Ascending aorta (tissue), 2 donors: ENCODE data around the gene CERS5. TPM values are rescaled to one million over a fixed set of nuclear protein-coding genes. Genes with fewer than 3 reads are reported as not detected.
A peak's percentile ranks its signal among the peaks of the same experiment; 100 is the strongest.

Experiments
- DNase-seq, 2 donors: peaks; one replicate each; pipeline ENCODE4 v3.0.0-alpha.2; 2019; ENCODE audit warnings: low spot score in 2 of 2
- H3K27ac ChIP-seq, 2 donors: fragments of 200-600 bp; sonication (generic); one replicate each; pipeline ENCODE4 v1.5.1; 2016 to 2017; ENCODE audit warnings: mild to moderate bottlenecking in 1 of 2
- H3K27me3 ChIP-seq: fragments of 200-600 bp; sonication (generic); one replicate; pipeline ENCODE4 v1.5.1; 2017
- H3K36me3 ChIP-seq, 2 donors: fragments of 200-600 bp; sonication (generic); one replicate each; pipeline ENCODE4 v1.5.1; 2016
- H3K4me1 ChIP-seq, 2 donors: fragments of 200-600 bp; sonication (generic); one replicate each; pipeline ENCODE4 v1.5.1; 2016 to 2017; ENCODE audit warnings: mild to moderate bottlenecking in 1 of 2
- H3K4me3 ChIP-seq, 2 donors: fragments of 200-600 bp; sonication (generic); one replicate each; pipeline ENCODE4 v1.5.1; 2016 to 2017; ENCODE audit warnings: mild to moderate bottlenecking in 1 of 2
- H3K9me3 ChIP-seq, 2 donors: fragments of 200-600 bp; sonication (generic); one replicate each; pipeline ENCODE4 v1.5.1; 2016
- intact Hi-C: fragments of 100-400 bp; cut with DNase I; formaldehyde crosslinking; loops from one replicate; pipeline ENCODE4 v1.15.1; 2023
- total RNA-seq: library from RNA; depleted of rRNA; stranded (reverse); fragments of >200 nt; gene quantifications from one replicate; pipeline ENCODE4 v1.1.0, GENCODE V29; 2016
- TF ChIP-seq, protein P1 (sequence below), 3 experiments: fragments of 200-600 bp in 2 of 3; fragments of 450-650 bp in 1 of 3; sonication (generic) in 2 of 3; IDR thresholded peaks; one replicate each; pipeline ENCODE4 v1.5.1; 2016 to 2019; ENCODE audit warnings: antibody characterized with exemption in 3 of 3, mild to moderate bottlenecking in 1 of 3, moderate library complexity in 1 of 3

Gene CERS5
- total RNA-seq, 1 donor from 2014 or later, result 29.7 TPM

DNA sequence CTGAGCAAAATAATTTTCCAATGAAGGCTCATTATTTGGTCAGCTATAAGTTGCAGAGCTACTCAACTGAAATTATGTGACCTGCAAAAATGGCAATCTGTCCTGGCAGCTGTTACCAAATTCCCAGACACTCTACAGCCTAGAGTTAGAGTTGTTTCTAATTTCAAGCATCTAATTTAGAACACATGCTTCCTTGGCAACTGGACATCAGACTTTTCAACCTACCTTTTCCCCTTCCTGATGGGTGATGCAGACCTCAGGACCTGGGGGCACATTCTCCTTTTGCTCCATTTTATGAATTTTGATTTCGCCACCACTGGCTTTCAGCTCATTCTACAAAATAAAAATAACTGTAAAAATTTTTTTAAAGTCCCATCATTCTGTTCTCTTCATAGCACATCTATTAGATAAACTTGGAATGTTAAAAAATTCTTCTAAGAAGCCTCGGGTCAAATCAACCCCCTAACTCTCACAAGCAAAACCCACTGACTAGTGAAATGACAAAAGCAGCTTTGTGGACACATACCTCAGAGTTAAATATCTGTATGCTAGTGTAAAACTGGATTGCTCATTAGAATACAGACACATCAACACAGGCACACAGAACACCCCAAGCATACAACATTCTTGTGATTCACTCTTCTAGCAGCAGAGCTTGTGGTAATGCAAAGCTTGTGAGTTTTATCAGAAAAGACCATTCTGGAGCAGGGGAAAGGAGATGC, 33.5 kb upstream of the CERS5 start:
- H3K4me3 ChIP-seq, result no peak overlapping the region
- intact Hi-C loops, result no loop called here
- peaks cover 60 to 92% of the 10 kb centered on the region in 2 donors for H3K36me3 ChIP-seq
- H3K27ac ChIP-seq, result no peak overlapping the region
- no peak for DNase-seq
- no peaks in the 10 kb centered on the region for H3K9me3 ChIP-seq
- no peaks in the 10 kb centered on the region for H3K4me1 ChIP-seq
- no peaks in the 10 kb centered on the region for H3K27me3 ChIP-seq
- TF ChIP-seq, protein P1, sequence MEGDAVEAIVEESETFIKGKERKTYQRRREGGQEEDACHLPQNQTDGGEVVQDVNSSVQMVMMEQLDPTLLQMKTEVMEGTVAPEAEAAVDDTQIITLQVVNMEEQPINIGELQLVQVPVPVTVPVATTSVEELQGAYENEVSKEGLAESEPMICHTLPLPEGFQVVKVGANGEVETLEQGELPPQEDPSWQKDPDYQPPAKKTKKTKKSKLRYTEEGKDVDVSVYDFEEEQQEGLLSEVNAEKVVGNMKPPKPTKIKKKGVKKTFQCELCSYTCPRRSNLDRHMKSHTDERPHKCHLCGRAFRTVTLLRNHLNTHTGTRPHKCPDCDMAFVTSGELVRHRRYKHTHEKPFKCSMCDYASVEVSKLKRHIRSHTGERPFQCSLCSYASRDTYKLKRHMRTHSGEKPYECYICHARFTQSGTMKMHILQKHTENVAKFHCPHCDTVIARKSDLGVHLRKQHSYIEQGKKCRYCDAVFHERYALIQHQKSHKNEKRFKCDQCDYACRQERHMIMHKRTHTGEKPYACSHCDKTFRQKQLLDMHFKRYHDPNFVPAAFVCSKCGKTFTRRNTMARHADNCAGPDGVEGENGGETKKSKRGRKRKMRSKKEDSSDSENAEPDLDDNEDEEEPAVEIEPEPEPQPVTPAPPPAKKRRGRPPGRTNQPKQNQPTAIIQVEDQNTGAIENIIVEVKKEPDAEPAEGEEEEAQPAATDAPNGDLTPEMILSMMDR (IDR thresholded peaks at IDR 0.05), result no peak

DNA sequence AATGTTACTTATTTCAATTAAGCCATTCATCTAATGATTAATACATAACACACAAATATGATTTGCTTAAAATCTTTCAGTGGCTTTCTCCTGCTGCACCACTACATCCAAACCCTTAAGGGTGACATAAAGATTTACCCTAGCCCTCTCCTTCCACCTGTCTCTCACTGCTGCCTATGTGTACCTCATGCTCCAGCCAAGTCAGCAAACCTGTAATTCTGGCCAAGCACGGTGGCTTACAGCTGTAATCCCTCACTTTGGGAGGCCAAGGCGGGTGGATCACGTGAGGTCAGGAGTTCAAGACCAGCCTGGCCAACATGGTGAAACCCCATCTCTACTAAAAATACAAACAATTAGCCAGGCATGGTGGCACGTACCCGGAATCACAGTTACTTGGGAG, 31.7 kb upstream of the CERS5 start:
- Histone ChIP-seq H3K27me3 (no peaks in the 10 kb centered on the region), H3K4me1 (peaks cover 0 to 3% of the 10 kb centered on the region in 2 donors), H3K9me3 (no peaks in the 10 kb centered on the region), H3K36me3 (peaks cover 59 to 87% of the 10 kb centered on the region in 2 donors), H3K4me3 (no peak overlapping the region), H3K27ac (no peak overlapping the region)
- TF ChIP-seq, protein P1 (IDR thresholded peaks at IDR 0.05), result no peak
- DNase-seq, result no peak
- intact Hi-C loops, result no loop called here

DNA sequence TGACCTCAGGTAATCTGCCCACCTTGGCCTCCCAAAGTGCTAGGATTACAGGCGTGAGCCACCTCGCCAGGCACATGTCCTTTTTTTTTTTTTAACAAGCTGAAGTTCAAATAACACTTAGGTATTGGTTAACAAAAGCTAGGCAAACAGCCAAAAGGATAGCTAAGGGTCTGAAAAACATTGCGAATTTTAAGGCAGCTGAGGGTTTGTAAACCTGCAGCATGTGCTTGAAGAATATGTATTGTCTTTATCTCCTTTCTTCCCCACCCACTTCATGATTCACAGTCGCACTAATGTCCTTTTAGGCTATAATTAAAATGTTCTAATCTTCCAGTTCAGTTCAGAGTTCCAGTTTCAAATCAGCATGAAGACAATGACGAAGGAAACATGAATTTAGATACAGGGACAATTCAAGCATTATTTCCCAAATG, 30.1 kb upstream of the CERS5 start:
- Histone ChIP-seq H3K27me3 (no peaks in the 10 kb centered on the region), H3K9me3 (no peaks in the 10 kb centered on the region), H3K36me3 (peaks cover 50 to 74% of the 10 kb centered on the region in 2 donors), H3K4me3 (no peak overlapping the region), H3K4me1 (peaks cover 0 to 3% of the 10 kb centered on the region in 2 donors), H3K27ac (no peak overlapping the region)
- intact Hi-C loops, result no loop called here
- DNase-seq, result no peak
- TF ChIP-seq, protein P1 (IDR thresholded peaks at IDR 0.05), result no peak

DNA sequence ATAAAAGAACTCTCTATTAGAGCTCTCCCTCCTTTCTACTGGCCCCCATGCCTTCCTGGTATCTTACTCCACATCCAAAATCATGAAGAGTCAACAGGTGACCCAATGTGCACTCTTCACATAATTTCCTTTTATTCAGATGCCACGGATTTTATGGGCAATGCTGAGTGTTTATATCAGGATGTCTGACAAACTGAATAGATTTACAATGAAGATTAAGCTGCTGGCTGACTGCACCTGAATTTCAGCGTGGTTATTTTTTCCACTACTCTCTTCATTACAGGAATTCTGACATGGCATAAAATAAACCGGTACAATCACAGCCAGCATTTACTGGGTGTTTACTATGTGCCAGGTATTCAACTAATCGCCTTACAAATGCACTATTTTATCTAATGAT, 29.4 kb upstream of the CERS5 start:
- Histone ChIP-seq H3K9me3 (no peaks in the 10 kb centered on the region), H3K27ac (peak overlapping the region in 1 of 2 donors; percentile 7), H3K4me3 (no peak overlapping the region), H3K4me1 (peaks cover 0 to 3% of the 10 kb centered on the region in 2 donors), H3K36me3 (peaks cover 51 to 74% of the 10 kb centered on the region in 2 donors), H3K27me3 (no peaks in the 10 kb centered on the region)
- intact Hi-C loops, result no loop called here
- TF ChIP-seq, protein P1 (IDR thresholded peaks at IDR 0.05), result no peak
- DNase-seq, result no peak

DNA sequence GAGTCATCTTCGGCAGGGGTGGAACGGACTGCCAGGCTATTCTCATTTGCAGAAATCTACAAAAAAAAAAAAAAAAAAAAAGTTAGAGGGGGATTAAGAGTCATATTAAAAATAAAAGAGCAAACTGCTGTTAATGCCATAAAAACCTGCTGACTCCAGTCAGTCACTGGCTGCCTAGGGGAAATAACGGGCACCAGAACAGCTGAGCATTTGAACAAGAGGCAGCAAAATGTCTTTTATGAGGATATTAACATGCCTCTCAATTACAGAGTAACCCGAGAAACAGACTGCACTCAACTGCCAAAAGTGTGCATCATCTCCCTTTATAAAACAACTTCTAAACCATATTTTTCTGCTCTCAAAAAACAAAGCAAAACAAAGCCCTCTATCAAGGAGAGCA, 28.7 kb upstream of the CERS5 start:
- no peak overlapping the region for H3K4me3 ChIP-seq
- peaks cover 58 to 74% of the 10 kb centered on the region in 2 donors for H3K36me3 ChIP-seq
- H3K4me1 ChIP-seq, result peaks cover 0 to 3% of the 10 kb centered on the region in 2 donors
- intact Hi-C loops, result no loop called here
- H3K27me3 ChIP-seq, result no peaks in the 10 kb centered on the region
- no peak overlapping the region for H3K27ac ChIP-seq
- TF ChIP-seq, protein P1 (IDR thresholded peaks at IDR 0.05), result no peak
- peak in 1 of 2 donors; percentile 1 for DNase-seq
- H3K9me3 ChIP-seq, result no peaks in the 10 kb centered on the region
